Fibroblast of skin of right biceps (primary cell): ENCODE results near the gene EYA2.
A peak's percentile ranks its signal among the peaks of the same experiment; 100 is the strongest.

ENCODE experiments used
- DNase-seq: peaks from one replicate; pipeline ENCODE4 v3.0.0-alpha.2; 2013

The EYA2 gene

DNA sequence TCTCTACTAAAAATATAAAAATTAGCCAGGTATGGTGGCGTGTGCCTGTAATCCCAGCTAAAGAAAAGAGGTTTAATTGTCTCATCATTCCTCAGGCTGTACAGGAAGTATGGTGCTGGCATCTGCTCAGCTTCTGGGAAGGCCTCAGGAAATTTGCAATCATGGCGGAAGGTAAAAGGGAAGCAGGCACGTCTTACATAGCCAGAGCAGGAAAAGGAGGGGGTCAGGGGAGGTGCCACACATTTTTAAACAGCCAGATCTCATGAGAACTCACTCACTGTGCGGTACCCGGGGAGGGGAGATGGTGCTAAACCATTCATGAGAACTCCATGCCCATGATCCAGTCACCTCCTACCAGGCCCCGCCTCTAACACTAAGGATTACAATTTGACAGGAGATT, 191.7 kb downstream of the EYA2 start:
- no peak for DNase-seq

DNA sequence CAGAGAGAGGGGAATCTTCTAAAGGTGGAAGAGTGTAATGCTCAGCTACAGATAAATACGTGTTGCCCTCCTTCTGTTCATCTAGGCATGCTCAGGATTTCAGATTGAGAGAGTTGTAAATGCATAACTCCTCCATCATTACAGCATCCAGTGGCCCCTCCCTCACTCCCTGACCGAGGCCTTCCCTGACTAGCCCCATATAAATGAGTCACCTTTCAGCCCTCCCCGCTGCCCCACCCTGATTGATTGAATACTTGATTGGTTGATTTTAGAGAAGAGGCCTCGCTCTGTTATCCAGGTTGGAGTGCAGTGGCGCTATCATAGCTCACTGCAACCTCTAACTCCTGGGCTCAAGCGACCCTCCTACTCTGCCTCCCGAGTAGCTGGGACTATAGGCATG, 193.7 kb downstream of the EYA2 start:
- no peak for DNase-seq

DNA sequence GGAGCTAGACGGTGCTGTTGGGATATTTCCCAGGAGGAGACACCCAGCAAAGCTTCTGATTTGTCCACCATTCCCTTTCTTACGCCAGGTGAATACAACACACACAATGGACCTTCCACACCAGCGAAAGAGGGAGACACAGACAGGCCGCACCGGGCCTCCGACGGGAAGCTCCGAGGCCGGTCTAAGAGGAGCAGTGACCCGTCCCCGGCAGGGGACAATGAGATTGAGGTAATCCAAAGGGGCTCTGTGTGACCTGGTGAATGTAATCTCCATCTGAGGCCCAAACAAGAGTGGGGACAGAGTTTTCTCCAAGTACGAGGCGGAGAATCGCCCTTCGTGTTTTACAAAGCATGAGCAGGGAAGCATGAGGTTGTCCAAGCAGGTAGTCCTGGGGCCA, 194.5 kb downstream of the EYA2 start:
- DNase-seq, result no peak

DNA sequence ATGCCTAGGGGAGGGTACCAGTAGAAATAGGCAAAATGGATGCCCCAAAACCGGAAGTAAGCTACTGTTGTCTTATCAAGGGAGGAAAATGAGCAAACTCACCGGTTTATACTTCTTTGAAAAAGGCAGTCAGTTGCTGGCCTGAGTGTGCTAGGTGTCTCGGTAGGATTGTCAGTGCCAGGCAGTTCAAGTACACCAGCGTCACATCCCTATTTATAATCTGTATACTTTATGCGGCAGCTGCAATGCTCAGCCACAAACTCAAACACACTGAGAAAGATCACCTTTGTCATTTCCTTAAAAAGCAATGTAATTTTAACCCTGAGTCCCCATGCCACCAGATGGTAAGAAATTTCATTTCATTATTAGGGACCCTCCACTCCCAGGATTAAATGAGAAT, 196.2 kb downstream of the EYA2 start:
- no peak for DNase-seq

DNA sequence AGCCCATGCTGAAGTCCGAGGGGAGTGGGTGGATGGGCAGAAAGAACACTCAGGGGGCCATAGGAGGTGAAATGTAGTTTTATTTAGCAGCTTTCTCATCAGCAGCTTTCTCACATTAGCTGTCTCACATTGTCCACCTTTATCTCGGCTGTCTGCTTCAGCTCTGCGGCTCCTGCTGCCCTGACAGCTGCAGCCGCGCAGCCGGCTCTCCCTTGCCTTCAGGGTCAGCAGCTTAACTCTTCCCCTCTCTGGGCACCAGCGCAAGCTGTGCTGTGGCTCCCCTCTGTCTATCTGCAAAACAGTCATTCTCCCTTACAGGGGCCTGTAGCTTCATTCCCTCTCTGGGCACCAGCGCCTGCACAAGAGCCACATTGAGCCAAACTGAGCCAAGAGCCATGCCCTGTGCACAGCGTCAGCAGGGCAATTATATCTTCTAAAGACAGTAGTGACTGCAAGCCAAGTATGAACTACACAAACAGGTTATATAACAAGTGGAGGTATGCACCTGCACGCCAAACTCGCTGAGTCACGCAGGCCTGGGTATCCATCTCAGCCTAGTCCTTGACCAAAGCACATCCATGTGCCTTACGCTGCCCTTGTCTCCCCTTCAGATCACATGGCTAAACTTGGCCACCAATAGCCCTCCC, 198.8 kb downstream of the EYA2 start:
- DNase-seq, result no peak

DNA sequence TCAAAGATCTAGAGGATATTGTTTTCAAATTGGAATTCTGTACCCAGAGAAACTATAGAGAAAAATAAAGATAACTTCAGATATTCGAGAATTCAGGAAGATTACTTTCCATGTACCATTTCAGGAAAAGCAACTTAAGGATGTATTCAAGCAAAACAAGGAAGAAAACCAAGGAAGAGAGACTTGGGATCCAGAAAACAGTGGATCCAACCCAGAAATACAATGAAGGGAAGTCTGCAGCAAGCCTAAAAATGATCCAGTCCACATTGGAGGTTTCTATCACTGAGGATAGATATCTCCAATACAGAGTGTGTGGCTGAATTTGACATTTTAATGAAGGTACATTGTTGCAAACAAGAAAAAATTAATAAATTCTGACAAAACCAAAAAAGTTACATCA, 201.0 kb downstream of the EYA2 start:
- DNase-seq, result no peak

DNA sequence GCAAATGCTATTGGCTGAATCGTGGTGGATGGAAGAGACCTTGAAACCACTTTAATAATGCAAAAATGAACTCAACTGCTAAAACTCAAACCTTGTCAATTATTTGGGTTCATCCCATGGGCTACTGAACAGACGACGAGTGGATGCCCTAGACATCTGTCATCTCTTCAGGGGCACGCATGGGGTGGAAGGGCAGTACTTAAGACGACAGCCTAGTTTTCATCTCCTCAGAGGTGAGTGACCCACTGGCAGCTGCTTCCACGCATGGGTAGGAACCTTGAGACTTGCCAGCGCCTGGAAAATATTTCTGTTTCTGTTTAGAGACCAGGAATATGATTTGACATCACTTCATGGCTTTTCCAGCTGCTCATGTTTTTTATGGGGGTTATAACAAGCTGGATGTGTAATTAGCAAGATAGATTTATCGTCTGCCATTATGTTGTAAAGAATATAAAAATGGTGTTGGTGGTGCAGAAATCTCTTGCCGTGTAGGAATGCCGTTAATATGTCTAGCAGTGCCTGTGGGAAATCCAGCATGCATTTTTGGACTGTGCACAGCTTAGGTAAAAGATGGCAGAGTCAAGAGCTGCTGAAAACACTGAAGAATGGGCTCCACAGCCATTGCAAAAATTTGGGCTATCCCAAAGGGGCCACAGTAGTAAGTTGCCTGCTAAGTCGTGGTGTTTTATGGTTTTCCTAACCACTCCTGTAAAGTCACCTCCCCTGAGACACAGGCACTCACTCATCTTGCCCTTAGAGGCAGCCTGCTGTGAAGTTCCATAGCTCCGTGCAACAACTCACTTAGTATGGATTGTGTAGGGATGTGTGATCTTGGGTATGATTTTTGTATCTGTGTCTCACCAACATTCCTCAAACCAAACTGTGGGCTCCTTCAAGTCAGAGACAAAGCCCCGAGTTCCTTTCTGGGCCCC, 203.3 kb downstream of the EYA2 start:
- no peak for DNase-seq

DNA sequence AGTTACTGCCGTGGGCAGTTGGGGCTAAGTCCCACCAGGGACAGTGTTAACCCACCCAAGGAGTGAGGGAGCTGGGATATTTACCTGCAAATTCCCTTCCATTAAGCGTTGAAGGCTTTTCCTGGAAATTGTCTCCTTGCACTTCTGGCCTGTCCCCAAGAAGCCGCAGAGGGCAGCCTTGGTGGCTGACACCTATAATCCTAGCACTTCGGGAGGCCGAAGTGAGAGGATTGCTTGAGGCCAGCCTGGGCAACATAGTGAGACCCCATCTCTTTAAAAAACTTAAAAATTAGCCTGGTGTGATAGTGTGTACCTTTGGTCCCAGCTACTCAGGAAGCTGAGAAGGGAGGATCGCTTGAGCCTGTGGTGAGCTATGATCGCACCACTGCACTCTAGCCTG, 204.4 kb downstream of the EYA2 start:
- no peak for DNase-seq

DNA sequence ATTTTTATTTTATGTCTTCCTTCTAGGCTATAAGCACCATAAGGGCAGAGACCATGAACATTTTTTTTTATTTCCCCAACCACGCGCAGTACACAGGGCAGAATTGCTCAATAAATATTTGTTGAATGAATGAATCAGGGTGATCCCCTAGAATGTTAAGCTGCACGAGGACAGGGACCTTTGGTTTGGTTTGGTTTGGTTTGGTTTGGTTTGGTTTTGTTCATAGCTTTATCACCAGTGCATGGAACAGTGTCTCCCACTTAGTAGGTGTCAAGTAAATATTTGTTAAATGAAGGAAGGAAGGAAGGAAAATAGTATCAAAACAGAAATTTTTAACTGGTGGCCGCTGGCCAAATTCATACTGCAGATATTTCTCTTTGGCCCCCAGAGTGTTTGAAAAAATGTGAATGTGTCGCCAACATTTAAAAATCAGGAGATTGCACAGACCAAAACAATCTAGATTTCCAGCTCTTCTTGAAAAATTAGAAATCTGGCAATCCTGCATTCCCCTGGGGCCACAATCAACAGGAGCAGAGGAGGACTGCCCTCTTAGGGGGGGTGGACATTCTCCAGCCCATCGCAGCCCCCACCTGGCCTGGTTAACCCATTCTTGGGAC, 205.3 kb downstream of the EYA2 start:
- DNase-seq, result peak; percentile 48

DNA sequence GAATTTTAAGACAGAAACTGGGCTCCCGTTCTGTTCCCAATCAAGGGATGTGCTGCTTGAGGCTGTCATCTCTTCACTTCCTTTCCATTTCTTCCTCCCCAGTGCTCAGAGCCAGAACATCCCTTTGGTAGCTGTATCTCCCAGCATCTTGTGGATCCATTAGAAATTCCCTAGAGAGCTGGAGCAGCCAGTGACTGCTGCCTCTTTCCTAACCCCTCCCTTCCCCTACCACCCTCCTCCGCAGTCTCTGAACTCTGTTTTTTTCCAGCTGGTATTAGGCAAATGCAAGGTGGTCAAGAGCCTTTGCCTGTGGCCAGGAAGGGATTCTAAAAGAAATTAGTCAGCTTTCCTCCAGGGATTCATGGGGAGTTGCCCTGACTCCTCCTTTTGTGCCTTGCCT, 208.0 kb downstream of the EYA2 start:
- no peak for DNase-seq

DNA sequence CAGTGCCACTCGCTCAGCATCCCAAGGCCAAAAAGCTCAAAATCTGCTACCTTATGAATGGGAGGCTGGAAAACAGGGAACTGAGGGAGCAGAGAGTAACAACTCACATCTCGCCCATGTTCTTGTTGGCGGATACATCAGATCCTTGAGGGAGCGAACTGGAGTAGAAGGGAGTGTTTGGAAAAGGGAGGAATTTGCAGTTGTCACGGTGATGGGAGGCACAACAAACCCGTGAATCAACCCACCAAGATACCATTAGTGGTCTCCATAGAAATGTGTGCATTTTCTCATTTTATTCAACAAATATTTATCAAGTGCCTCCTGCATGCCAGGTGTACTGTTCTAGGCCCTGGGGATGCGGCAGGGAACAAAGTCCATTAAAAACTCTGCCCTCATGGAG, 212.1 kb downstream of the EYA2 start:
- no peak for DNase-seq

DNA sequence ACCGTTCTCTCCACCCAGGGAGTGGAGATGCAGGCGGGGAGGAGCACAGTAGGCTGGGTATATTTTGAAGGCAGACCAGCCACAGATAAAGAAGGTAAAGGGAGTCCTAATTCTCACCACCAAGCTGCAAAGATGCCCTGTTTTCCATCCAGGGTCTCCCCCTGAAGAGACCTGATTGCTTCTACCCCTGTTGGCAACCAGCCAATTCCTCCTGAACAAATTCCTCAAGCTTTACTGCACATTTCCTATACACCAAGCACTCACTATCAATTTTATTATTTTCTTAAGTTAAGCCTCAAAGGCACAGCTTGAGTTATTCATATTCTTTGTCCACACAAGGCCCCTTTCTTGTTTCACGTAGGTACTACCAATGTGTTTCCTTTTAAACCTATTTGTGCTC, 214.4 kb downstream of the EYA2 start:
- DNase-seq, result no peak

DNA sequence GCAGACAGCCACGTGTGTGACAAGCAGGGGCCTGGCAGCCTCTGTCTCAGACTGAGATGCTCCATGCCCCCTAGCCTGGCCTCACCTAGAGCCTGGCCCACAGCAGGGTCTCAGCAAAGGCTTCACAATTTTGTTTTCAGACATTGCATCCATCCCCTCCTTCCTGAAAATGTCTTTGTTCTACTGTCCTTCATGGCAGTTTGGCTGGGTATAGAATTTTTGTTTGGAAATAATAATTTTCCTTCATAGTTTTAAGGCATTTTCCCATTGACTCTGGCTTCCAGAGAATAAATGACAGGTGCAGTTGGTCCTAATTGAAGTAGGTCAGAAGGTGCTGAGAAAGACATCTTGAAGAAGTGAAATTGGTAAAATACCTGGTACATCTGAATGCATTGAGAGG, 216.2 kb downstream of the EYA2 start:
- DNase-seq, result no peak

DNA sequence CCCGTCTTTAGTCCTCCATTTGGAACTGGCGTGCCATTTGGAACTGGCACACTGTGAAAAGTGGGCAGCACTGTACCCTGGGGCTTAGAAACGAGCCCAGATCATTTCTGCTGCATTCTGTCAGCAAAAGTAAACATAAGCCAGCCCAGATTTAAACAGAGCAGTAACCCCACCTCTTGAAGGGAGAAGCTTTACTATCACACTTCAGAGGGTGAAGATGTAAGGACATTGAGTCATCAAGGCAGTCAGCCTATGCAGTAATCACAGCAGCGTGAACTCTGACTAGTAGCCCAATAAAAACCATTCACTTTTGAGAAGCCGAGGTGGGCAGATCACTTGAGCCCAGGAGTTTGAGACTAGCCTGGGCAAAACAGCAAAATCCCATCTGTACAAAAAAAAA, 216.9 kb downstream of the EYA2 start:
- no peak for DNase-seq

DNA sequence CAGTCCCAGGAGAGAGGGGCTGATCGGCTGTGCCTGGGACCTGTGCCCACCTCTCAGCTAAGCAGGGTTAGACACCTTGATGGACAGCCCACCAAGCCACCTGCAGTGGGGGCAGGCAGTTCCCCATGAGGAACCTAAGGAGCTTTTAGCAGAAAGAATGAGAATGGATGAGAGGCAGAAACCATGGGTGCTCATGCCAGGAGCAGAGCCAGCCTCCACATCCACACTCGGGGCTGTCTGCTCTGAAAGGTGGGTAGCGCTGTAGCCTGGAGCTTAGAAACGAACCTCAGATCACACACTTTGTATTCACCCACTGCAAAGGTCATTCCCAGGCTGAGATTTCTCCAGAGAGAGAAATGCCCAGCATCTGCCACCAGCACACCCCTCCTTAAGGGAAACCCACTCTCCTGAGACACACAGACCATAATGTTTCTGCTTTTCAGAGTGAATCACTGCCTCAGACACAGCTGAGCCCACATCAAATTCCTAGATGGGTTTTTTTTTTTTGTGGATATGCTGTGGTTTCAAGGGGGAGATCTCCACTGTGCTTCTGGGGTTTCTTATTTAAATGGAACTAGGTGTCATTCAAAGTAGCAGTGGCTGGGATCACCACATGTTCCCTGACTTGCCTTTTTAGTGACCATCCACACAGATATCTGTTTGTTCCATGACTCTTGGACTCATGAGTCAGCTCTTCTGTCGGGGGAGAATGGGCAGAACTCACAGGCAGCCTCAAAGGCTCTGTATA, 218.9 kb downstream of the EYA2 start:
- DNase-seq, result peak; percentile 61

DNA sequence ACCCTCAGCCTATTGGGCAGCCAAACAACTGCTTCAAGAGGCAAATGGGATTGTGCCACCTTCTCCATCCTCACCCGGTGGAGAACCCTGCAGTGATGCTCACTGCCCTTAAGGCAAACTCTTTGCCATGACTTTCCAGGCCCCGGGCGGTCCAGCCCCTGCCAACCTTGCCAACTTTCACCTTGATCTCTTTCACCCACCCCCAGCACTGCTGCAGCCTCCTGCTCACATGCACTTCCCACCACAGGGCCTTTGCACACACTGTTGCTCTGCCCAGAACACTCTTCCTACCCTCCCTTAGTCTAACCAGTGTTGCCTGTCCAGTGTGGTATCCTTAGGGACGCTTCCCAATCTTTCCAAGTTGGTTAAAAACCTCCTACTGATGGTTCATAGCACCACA, 221.1 kb downstream of the EYA2 start:
- DNase-seq, result no peak

DNA sequence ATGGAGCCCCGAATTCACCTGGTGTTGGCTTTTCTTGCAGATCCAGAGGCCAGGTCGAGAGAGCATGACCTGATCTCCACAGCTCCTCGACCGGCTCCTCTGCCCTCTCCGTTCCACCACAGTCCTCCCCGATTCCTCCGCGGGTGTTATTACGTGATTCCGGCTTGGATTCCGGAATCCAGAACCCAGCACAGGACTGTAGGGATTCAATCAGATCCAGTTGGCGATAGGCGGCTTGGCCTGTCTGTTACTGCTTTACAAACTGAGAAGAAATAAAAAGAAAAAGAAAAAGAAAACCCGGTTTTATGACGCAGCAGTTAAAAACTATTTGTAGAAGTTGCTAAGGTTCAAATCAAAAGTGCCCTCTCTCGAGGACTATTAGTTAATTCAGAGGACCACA, 222.7 kb downstream of the EYA2 start:
- DNase-seq, result no peak

DNA sequence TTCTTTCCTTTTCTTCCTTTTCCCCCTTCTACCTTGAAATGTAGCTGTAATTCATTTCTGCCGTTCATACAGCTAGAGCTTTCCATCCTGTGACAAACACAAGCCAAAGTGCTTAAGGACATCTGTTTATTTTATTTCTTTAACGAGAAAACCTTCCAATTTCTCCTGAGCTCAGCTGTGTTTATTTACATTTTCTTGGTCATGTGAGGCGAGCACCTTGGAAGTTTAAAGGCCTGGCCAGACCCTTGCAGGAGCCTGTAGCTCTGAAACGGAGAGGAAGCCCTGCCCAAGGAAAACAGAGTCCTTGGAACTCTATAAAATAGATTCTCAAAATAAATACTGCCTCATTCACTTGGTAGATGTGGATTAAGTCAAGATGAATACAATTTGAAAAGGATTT, 223.1 kb downstream of the EYA2 start:
- DNase-seq, result no peak

DNA sequence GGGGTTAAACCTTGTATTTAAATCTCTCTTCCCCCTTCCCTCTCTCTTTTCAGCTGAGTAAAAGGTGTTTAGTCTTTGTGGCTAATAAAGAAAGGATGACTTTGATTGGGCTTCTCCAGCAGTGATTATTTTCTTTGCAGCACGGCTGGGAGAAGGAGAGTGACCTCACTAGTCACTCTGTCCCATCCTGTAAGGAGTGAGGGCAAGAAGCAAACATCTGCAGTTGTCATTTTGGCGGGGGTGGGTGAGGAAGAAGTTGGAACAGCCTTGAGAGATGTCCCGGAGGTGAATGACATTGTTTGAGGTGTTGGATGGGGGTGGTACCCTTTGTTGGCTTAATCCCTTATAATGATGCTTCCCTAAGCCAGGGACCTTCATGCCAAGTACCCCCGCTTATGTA, 223.6 kb downstream of the EYA2 start:
- peak; percentile 26 for DNase-seq

DNA sequence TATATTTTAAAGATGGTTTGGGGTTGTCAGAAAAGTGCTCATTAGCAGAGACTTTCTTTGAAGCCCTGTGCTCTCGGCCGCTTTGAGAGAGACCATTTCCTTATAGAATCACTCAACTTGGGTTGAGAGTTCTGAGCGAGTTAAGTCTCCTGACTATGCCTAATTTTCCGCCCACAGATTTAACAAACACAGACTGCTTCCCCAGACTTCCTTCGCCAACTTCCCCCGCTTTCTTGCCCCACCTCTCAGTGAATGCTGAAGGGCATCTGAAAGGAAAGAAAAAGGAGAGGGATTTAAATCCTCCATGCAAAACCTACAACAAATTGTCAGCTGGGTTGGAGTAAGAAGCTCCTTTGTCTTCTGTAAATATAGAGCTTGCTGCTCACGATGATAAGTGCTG, 224.0 kb downstream of the EYA2 start:
- no peak for DNase-seq

DNA sequence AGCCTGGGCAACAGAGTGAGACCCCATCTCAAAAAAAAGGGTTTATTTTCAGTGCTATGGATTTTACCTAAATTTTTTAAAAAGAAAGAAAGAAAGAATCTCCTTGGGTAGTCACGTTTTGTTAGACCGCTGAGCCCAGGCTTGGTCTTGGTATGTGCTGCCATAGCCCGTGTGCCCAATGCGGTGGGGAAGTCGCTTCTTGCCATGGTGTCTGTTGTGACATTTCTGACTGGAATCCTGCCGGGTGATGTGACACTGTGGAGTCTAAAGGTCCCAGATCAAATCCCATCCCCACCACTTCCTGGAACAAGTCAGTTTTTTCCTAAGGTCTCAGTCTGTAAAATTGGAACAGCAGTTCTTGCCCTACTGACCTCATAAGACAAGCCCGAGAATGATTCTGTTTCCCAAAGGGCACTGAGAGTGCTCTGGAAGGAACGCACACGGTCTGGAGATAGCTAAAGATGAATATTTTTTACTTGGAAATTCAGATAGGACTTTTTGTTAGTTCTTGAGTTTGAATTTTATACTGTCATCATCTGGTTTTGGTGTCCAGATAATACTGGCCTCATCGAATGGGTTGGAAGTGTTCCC, 225.8 kb downstream of the EYA2 start:
- DNase-seq, result no peak

DNA sequence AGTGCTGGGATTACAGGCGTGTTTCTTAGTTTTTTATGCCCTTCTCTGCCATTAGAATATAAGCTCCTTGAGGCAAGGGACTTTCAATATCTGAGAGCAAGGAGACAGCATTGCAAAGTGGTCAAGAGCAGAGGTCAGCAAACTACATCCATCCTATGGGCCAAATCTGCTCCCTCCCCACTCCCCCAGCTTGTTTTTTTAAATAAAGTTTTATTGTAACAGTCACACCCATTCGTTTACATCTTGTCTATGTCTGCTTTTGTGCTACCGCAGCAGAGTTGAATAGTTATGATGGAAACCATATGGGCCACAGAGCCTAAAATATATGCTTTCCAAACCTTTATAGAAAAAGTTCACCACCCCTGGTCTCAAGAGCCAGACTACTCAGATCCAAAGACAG, 227.9 kb downstream of the EYA2 start:
- DNase-seq, result no peak

DNA sequence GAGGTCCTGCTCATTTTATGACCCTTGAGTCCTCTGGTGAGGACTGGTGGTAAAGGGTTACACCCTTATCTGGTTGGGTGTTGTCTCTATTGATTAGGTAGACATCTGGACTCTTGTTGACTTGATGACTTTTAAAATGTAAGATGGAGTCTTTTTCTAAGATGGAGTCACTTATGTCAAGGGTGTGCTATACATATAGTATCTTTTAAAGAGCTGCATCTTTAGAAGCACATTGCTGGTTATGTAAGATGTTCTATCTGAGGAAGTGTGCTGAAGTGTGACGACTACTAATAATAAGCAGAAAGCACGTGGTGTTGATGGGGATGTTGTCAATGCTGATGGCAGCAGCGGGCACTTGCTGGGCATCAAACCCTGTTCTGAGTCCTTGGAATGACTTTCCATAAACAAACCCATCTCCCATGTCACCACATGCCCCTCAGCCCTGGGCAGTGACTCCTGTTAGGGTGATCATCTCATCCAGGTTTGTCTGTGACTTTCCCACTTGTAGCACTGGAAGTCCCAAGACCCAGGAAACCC, 229.6 kb downstream of the EYA2 start:
- no peak for DNase-seq
